T-helper 1 cell treated with Interleukin-12 subunit alpha and Interleukin-12 subunit beta and Interleukin-4 antibody, amounts not matched to agents 30 μg/mL and 1 μg/mL, for 36 hours (primary cell): ENCODE results near the gene BLTP3A.
A peak's percentile ranks its signal among the peaks of the same experiment; 100 is the strongest.
"Not testable (repeated sequence)": the region's sequence is repeated elsewhere in the genome, so short reads cannot be mapped to it uniquely, and the experiment has no call there.

Source experiments
- H3K27ac Mint-ChIP-seq: one replicate; pipeline ENCODE4 v1.8.0; 2021; ENCODE audit warnings: mild to moderate bottlenecking, mixed read lengths
- H3K27me3 Mint-ChIP-seq: one replicate; pipeline ENCODE4 v1.8.0; 2021; ENCODE audit warnings: low read depth, mixed read lengths
- H3K36me3 Mint-ChIP-seq: one replicate; pipeline ENCODE4 v1.8.0; 2021; ENCODE audit warnings: low read depth, mixed read lengths
- H3K4me1 Mint-ChIP-seq: one replicate; pipeline ENCODE4 v1.8.0; 2021; ENCODE audit warnings: low read depth, mixed read lengths
- H3K4me3 Mint-ChIP-seq: one replicate; pipeline ENCODE4 v1.8.0; 2021; ENCODE audit warnings: mild to moderate bottlenecking, moderate library complexity, mixed read lengths
- H3K9me3 Mint-ChIP-seq: one replicate; pipeline ENCODE4 v1.8.0; 2021; ENCODE audit warnings: mixed read lengths

The BLTP3A gene

GRCh38 chr6:34809419-34809818 is 17.5 kb downstream of the BLTP3A start:
- H3K4me1 Mint-ChIP-seq, H3K9me3 Mint-ChIP-seq, H3K27ac Mint-ChIP-seq, H3K27me3 Mint-ChIP-seq, H3K36me3 Mint-ChIP-seq, H3K4me3 Mint-ChIP-seq: not testable (repeated sequence)

DNA sequence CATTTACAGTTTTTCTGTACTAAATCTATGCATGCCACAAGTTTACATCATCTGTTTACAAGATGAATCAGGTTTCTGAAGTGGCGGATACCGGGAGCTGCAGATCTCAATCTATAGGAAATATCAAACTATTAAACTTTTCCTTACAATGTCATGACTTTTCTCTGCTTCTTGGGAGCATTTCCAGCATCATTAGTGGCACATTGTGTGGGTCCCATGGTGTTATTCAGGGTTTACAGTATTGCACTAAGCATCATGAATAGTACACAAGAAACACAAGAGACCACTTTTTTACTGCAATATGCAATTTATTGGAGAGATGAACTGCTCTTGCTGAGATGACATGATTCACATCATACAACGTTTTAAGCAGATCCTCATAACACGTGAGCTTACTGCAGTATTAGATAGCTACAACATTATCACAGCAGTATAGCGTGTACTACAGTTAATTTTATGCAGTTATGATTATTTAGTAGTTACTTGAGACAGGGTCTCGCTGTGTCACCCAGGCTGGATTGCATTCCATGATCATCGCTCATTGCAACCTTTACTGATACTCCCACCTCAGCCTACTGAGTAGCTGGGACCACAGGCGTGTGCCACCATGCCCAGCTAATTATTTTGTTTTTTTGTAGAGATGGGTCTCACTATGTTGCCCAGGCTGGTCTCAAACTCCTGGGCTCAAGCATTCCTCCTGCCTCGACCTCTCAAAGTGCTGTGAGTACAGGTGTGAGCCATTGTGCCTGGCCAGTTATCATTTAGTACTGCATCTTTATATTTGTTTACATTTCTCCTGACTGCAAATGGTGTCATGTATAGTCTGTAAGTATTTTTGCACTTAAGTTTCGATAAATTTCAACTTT is 18.4 kb downstream of the BLTP3A start:
- no peak overlapping the region for H3K27ac Mint-ChIP-seq
- H3K36me3 Mint-ChIP-seq = no peaks in the 10 kb centered on the region
- peaks cover 3% of the 10 kb centered on the region for H3K4me1 Mint-ChIP-seq
- no peak overlapping the region for H3K4me3 Mint-ChIP-seq
- H3K9me3 Mint-ChIP-seq = no peaks in the 10 kb centered on the region
- H3K27me3 Mint-ChIP-seq = no peaks in the 10 kb centered on the region

DNA sequence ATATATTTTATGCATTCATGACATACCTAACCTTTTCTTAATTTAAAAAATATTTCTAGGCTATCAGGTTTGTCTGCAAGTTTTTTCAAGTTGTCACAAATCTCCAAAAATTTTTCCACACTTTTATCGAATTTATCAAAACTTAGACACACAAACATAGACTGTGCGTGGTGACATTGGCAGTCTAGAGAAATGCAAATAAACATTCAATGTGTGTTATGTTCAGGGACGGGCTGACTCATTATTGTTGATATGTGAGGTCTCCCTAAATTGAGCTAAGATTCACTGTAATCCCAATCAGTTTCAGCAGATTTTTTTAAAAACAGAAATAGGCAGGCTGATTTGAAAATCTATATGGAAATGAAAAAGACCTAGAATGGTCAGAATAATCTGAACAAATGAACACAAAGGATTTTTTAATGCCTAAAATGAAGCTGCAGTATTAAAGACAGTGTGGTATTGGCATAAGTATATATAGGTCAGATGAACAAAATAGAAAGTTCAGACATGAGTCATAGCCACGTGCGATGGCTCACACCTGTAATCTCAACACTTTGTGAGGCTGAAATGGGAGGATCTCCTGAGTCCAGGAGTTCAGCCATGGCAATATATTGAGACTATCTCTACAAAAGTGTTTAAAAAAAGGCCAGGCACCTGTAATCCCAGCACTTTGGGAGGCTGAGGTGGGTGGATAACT is 19.2 kb downstream of the BLTP3A start:
- Mint-ChIP-seq H3K9me3 (no peaks in the 10 kb centered on the region), H3K27ac (no peak overlapping the region), H3K27me3 (no peaks in the 10 kb centered on the region), H3K4me3 (no peak overlapping the region), H3K4me1 (peaks cover 3% of the 10 kb centered on the region), H3K36me3 (no peaks in the 10 kb centered on the region)

DNA sequence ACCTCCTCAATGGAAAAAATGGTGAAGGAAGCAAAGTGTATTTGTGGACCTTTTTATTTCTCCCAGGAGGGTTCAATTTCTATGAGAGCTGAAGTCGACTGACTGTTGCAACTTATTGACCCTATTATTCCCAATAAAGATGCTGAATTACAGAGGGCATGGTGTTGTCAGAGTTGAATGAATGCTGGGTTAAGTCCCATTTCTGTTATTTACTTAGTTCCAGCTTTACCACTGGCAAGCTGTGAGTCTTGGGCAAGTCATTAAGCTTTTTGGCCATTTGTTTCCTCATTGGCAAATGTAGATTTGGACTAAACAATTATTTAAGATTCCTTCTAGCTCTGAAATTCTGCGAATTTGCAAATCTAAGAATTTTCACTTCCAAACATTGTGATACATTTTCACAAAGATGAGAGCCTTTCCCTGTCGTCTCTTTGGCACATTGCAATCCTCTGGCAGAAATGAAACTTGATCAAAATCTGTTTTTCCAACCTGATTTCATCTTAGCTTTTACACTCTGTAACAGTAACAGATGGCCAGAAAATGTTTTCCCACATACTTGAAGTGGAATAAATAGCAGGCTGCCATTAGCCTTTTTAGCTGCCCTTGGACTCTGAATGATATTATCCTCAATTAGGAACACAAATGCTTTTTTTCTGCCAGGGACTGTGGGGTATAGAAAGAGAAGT is 21.3 kb downstream of the BLTP3A start:
- H3K4me1 Mint-ChIP-seq = peaks cover 3% of the 10 kb centered on the region
- H3K27me3 Mint-ChIP-seq = no peaks in the 10 kb centered on the region
- H3K36me3 Mint-ChIP-seq = no peaks in the 10 kb centered on the region
- no peak overlapping the region for H3K27ac Mint-ChIP-seq
- no peaks in the 10 kb centered on the region for H3K9me3 Mint-ChIP-seq
- no peak overlapping the region for H3K4me3 Mint-ChIP-seq

DNA sequence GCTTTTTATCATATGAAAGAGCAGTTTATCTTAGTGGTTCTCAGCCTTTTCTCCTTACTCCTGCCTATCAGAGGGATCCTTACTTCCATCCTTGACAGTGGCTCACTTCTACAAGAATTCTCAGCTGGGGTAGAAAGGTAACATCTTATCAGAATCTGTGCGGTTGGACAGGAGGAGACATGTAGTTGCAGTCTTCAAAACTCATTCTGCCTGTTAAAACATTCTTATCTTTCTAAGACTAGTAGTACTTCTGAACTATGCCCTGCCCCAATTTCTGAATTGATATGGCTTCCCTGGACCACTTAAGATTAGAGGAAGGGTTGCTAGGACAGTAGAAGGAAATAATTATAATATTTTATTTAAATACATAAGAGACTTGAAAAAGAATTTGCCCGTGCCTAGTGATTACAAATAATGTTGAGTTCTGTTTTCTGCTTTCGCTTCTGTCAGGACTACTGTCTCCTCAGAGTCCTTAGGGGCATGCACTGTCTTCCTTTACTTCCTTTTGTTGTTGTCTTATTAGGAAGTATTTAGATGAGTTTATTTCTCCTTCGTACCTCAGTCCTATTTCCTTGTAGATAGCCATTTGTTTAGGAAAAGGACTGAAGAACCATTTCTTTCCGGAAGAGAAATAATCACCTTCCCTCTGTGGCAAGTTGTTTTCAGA is 24.9 kb downstream of the BLTP3A start:
- Mint-ChIP-seq H3K4me3 (no peak overlapping the region), H3K27ac (no peak overlapping the region)

GRCh38 chr6:34817446-34817845 is 25.6 kb downstream of the BLTP3A start:
- Mint-ChIP-seq H3K27ac (no peak overlapping the region), H3K9me3 (no peaks in the 10 kb centered on the region), H3K27me3 (no peaks in the 10 kb centered on the region)

More for the DNA sequence above, 24.9 kb downstream of the BLTP3A start:
- H3K9me3 Mint-ChIP-seq = no peaks in the 10 kb centered on the region
- peaks cover 4% of the 10 kb centered on the region for H3K4me1 Mint-ChIP-seq
- no peaks in the 10 kb centered on the region for H3K27me3 Mint-ChIP-seq
- H3K36me3 Mint-ChIP-seq = peaks cover 3% of the 10 kb centered on the region

GRCh38 chr6:34818872-34819570 is 27.1 kb downstream of the BLTP3A start:
- H3K9me3 Mint-ChIP-seq, H3K27ac Mint-ChIP-seq, H3K4me1 Mint-ChIP-seq, H3K4me3 Mint-ChIP-seq, H3K27me3 Mint-ChIP-seq: not testable (repeated sequence)
- H3K36me3 Mint-ChIP-seq = peaks cover 10% of the 10 kb centered on the region

More at GRCh38 chr6:34817446-34817845, 25.6 kb downstream of the BLTP3A start:
- Mint-ChIP-seq H3K36me3 (peaks cover 3% of the 10 kb centered on the region), H3K4me3 (no peak overlapping the region), H3K4me1 (peaks cover 4% of the 10 kb centered on the region)

DNA sequence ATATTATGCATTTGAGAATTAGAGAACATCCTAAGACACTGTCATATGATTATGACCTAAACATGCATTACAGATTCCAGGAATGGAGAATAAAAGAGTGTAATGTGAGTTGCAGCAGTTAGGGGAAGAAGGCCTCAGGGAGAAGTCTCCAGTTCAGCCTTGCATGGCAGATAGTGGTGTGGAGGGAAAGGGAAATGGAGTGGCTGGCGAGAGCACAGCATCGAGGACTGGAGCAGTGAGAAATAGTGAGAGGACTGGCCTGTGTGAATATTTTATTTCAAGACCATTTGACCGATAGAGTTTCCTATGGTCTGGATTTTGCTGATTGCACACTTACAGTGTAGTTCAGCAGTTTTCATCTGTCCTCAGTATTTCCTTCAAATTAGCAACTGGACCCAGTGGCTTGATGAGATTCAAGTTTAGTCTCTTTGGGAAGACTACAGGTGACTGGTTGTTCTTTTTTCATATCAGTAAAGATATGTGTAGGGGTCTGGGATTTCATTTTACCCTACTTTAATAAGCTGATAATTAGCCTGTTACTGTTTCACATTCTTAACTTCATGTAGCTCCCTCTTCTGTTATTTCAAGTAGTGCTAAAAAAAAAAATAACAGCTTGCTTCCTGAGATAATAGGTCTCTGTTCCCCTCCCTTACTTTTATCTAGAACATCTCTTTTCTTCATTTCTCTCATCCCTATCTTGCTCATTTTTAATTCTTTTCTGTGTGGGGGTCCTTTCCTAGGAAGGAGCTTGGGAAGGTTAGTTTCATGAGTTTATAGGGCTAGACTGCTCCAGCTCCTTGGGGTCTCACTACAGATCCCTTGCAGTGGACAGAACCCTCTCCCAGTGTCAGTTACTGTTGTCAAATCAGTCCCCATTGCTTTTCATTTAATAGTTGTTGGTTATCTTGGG is 27.9 kb downstream of the BLTP3A start:
- H3K27me3 Mint-ChIP-seq = no peaks in the 10 kb centered on the region
- no peaks in the 10 kb centered on the region for H3K9me3 Mint-ChIP-seq
- no peak overlapping the region for H3K27ac Mint-ChIP-seq

GRCh38 chr6:34829137-34829536 is 37.3 kb downstream of the BLTP3A start:
- Mint-ChIP-seq H3K4me3 (no peak overlapping the region), H3K36me3 (peaks cover 6% of the 10 kb centered on the region), H3K27me3 (no peaks in the 10 kb centered on the region), H3K9me3 (no peaks in the 10 kb centered on the region), H3K4me1 (no peaks in the 10 kb centered on the region), H3K27ac (no peak overlapping the region)

More for the DNA sequence above, 27.9 kb downstream of the BLTP3A start:
- H3K4me3 Mint-ChIP-seq = no peak overlapping the region
- H3K36me3 Mint-ChIP-seq = peaks cover 10% of the 10 kb centered on the region
- H3K4me1 Mint-ChIP-seq = peaks cover 4% of the 10 kb centered on the region

- no peak overlapping the region for H3K4me3 Mint-ChIP-seq
- peaks cover 2% of the 10 kb centered on the region for H3K4me1 Mint-ChIP-seq
- H3K36me3 Mint-ChIP-seq = peaks cover 18% of the 10 kb centered on the region
- no peaks in the 10 kb centered on the region for H3K9me3 Mint-ChIP-seq
- no peak overlapping the region for H3K27ac Mint-ChIP-seq
- H3K27me3 Mint-ChIP-seq = no peaks in the 10 kb centered on the region
Measured at GRCh38 chr6:34832942-34833341, 41.1 kb downstream of the BLTP3A start.

DNA sequence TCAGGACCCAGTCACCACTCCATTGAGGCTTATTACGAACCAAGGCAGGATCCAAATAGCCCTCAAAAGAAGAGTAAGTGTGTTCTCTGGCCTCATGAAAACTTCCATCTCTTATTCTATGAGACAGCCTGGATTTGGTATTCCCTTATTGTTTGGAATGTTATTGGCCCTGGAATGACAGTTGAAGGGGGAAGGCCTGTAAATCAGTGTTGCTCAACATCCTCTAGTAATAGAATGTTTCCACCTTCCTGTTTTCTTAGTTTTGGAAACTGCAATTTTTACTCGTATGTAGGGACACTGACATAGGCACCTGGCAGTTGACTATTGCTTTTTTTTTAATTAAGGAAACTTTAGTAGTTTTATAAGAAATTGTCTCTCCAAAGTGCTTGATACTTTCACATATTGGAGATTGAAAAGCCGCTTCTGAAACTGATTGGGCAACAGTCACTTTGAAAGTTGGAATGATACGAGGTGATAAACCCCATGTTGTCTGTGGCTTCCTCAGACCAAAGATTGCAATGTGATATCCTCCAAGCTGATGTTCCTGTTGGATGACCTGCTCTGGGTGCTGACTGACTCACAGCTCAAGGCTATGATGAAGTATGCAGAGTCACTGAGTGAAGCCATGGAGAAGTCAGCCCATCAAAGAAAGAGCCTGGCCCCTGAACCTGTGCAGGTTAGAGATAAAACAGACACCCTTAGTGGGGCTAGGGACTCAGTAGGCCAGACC is 43.1 kb downstream of the BLTP3A start:
- Mint-ChIP-seq H3K27me3 (no peaks in the 10 kb centered on the region), H3K36me3 (peaks cover 21% of the 10 kb centered on the region), H3K4me1 (peaks cover 4% of the 10 kb centered on the region), H3K4me3 (no peak overlapping the region), H3K27ac (no peak overlapping the region), H3K9me3 (no peaks in the 10 kb centered on the region)

GRCh38 chr6:34836008-34836407 is 44.1 kb downstream of the BLTP3A start:
- Mint-ChIP-seq H3K27me3 (no peaks in the 10 kb centered on the region), H3K4me1 (peaks cover 4% of the 10 kb centered on the region), H3K27ac (peak overlapping the region; percentile 12), H3K9me3 (no peaks in the 10 kb centered on the region), H3K36me3 (peaks cover 21% of the 10 kb centered on the region), H3K4me3 (no peak overlapping the region)

- H3K4me1 Mint-ChIP-seq = peaks cover 4% of the 10 kb centered on the region
- no peak overlapping the region for H3K27ac Mint-ChIP-seq
- H3K27me3 Mint-ChIP-seq = no peaks in the 10 kb centered on the region
- H3K4me3 Mint-ChIP-seq = no peak overlapping the region
- peaks cover 21% of the 10 kb centered on the region for H3K36me3 Mint-ChIP-seq
- H3K9me3 Mint-ChIP-seq = no peaks in the 10 kb centered on the region
Measured at GRCh38 chr6:34836451-34836850, 44.6 kb downstream of the BLTP3A start.
